Measurements from ENCODE around the gene RALB.
A peak's percentile ranks its signal among the peaks of the same experiment; 100 is the strongest.

Gene RALB

GRCh38 chr2:120206022-120206581 lies 46.5 kb upstream of the RALB start:
- POLR2A ChIA-PET (ENCODE audit: low non-redundant PET) = interaction anchor here (0.7 kb wide), 1 partner anchor 10 kb away, joined by 3 read pairs; no protein-coding TSS in a partner anchor

GRCh38 chr2:120208381-120209353 lies 44.0 kb upstream of the RALB start:
- no peak for TF ChIP-seq CTCF (conservative IDR thresholded peaks at IDR 0.05; ENCODE audit: low read depth)

More at GRCh38 chr2:120206022-120206581, 46.5 kb upstream of the RALB start:
- no peak for DNase-seq (ENCODE audit: low spot score)
- CTCF ChIA-PET = no interaction called here
- TF ChIP-seq CTCF (conservative IDR thresholded peaks at IDR 0.05; ENCODE audit: low read depth) = 0 out of 2 replicates have a peak, but pooled peaks have one; percentile 11
- H3K27ac ChIP-seq = no peak overlapping the region

GRCh38 chr2:120209427-120210269 lies 43.0 kb upstream of the RALB start:
- CTCF ChIA-PET = interaction anchor here (0.5 to 1.1 kb wide), 4 partner anchors 14 to 182 kb away, joined by 3 to 4 read pairs (median 3); no protein-coding TSS in a partner anchor

More at GRCh38 chr2:120208381-120209353, 44.0 kb upstream of the RALB start:
- DNase-seq (ENCODE audit: low spot score) = no peak
- no peak overlapping the region for H3K27ac ChIP-seq
- ChIA-PET CTCF (interaction anchor here (0.6 to 0.7 kb wide), 2 partner anchors 115 to 870 kb away, joined by 3 to 8 read pairs; no protein-coding TSS in a partner anchor), POLR2A (ENCODE audit: low non-redundant PET) (interaction anchor here (0.6 kb wide), 1 partner anchor 178 kb away, joined by 4 read pairs; no protein-coding TSS in a partner anchor)

GRCh38 chr2:120210270-120210693 lies 42.4 kb upstream of the RALB start:
- ChIA-PET CTCF (interaction anchor here (0.5 to 1.1 kb wide), 3 partner anchors 15 to 182 kb away, joined by 3 to 4 read pairs (median 3); no protein-coding TSS in a partner anchor), POLR2A (ENCODE audit: low non-redundant PET) (no interaction called here)
- TF ChIP-seq CTCF (conservative IDR thresholded peaks at IDR 0.05; ENCODE audit: low read depth) = no peak
- no peak for DNase-seq (ENCODE audit: low spot score)
- H3K27ac ChIP-seq = no peak overlapping the region

More at GRCh38 chr2:120209427-120210269, 43.0 kb upstream of the RALB start:
- no peak for DNase-seq (ENCODE audit: low spot score)
- POLR2A ChIA-PET (ENCODE audit: low non-redundant PET) = no interaction called here
- no peak overlapping the region for H3K27ac ChIP-seq
- TF ChIP-seq CTCF (conservative IDR thresholded peaks at IDR 0.05; ENCODE audit: low read depth) = no peak

GRCh38 chr2:120218181-120218580 lies 34.5 kb upstream of the RALB start:
- POLR2A ChIA-PET (ENCODE audit: low non-redundant PET) = no interaction called here
- TF ChIP-seq CTCF (conservative IDR thresholded peaks at IDR 0.05; ENCODE audit: low read depth) = no peak
- H3K27ac ChIP-seq = no peak overlapping the region
- CTCF ChIA-PET = no interaction called here
- no peak for DNase-seq (ENCODE audit: low spot score)

Data from RWPE1 (cell line).